Memory B cell (primary cell): Measurements from ENCODE around the gene PACS1.

ENCODE experiments used
- ATAC-seq: fragments of 150-1000 bp; cut with Tn5 transposase; 2 replicates; pipeline ENCODE4 v1.10.0; 2021; ENCODE audit warnings: low read depth, mild to moderate bottlenecking, moderate library complexity
- DNase-seq, 2 donors: peaks; one replicate each; pipeline ENCODE4 v3.0.0; 2022; ENCODE audit warnings: low spot score in 2 of 2
- H3K27ac Mint-ChIP-seq: one replicate; pipeline ENCODE4 v1.8.0; 2022; ENCODE audit warnings: mild to moderate bottlenecking, moderate library complexity, mixed read lengths
- H3K27me3 Mint-ChIP-seq: one replicate; pipeline ENCODE4 v1.8.0; 2022; ENCODE audit warnings: mixed read lengths
- H3K36me3 Mint-ChIP-seq: one replicate; pipeline ENCODE4 v1.8.0; 2022; ENCODE audit warnings: mild to moderate bottlenecking, mixed read lengths
- H3K4me1 Mint-ChIP-seq: one replicate; pipeline ENCODE4 v1.8.0; 2022; ENCODE audit warnings: mixed read lengths
- H3K4me3 Mint-ChIP-seq: one replicate; pipeline ENCODE4 v1.8.0; 2022; ENCODE audit warnings: mild to moderate bottlenecking, moderate library complexity, mixed read lengths
- H3K9me3 Mint-ChIP-seq: one replicate; pipeline ENCODE4 v1.8.0; 2022; ENCODE audit warnings: mixed read lengths

Gene PACS1

GRCh38 chr11:66262191-66262590 is 192.1 kb downstream of the PACS1 start:
- Mint-ChIP-seq H3K36me3 (peaks cover 10% of the 10 kb centered on the region), H3K4me3 (no peak overlapping the region)
- no peak for DNase-seq

GRCh38 chr11:66262696-66263095 is 192.6 kb downstream of the PACS1 start:
- no peak overlapping the region for H3K4me3 Mint-ChIP-seq
- H3K27ac Mint-ChIP-seq: no peak overlapping the region

More at GRCh38 chr11:66262191-66262590, 192.1 kb downstream of the PACS1 start:
- Mint-ChIP-seq H3K9me3 (no peaks in the 10 kb centered on the region), H3K27ac (no peak overlapping the region), H3K4me1 (peaks cover 13% of the 10 kb centered on the region), H3K27me3 (no peaks in the 10 kb centered on the region)
- ATAC-seq: no peak

DNA sequence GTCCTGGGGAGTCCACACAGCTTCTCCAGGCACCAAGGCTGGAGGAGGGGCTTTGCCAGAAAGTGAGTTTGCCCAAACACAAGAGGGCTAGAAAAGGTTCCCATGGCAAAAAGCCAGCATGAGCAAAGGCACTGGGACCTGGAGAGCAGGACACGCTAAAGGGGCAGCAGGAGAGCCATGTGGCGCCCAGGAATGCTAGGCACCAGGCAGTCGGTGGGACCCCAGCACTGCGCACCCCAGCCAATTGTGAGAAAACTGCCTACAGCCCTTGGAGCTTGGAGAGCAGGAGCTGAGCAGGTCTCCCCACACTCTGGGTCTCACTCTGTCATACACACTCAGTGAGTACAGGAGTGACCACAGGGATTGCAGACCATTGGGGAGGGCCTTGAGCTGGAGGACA is 193.2 kb downstream of the PACS1 start:
- H3K36me3 Mint-ChIP-seq: peaks cover 10% of the 10 kb centered on the region
- peaks cover 17% of the 10 kb centered on the region for H3K4me1 Mint-ChIP-seq
- H3K27me3 Mint-ChIP-seq: no peaks in the 10 kb centered on the region
- DNase-seq (no peak), ATAC-seq (no peak)
- no peak overlapping the region for H3K27ac Mint-ChIP-seq
- no peak overlapping the region for H3K4me3 Mint-ChIP-seq
- H3K9me3 Mint-ChIP-seq: no peaks in the 10 kb centered on the region

More at GRCh38 chr11:66262696-66263095, 192.6 kb downstream of the PACS1 start:
- peaks cover 10% of the 10 kb centered on the region for H3K36me3 Mint-ChIP-seq
- DNase-seq (no peak), ATAC-seq (no peak)
- H3K27me3 Mint-ChIP-seq: no peaks in the 10 kb centered on the region
- peaks cover 15% of the 10 kb centered on the region for H3K4me1 Mint-ChIP-seq
- no peaks in the 10 kb centered on the region for H3K9me3 Mint-ChIP-seq

GRCh38 chr11:66263785-66264184 is 193.7 kb downstream of the PACS1 start:
- no peak overlapping the region for H3K27ac Mint-ChIP-seq
- H3K4me1 Mint-ChIP-seq: peaks cover 18% of the 10 kb centered on the region
- H3K4me3 Mint-ChIP-seq: no peak overlapping the region
- H3K36me3 Mint-ChIP-seq: peaks cover 10% of the 10 kb centered on the region
- no peaks in the 10 kb centered on the region for H3K9me3 Mint-ChIP-seq
- no peak for DNase-seq
- no peaks in the 10 kb centered on the region for H3K27me3 Mint-ChIP-seq
- no peak for ATAC-seq

DNA sequence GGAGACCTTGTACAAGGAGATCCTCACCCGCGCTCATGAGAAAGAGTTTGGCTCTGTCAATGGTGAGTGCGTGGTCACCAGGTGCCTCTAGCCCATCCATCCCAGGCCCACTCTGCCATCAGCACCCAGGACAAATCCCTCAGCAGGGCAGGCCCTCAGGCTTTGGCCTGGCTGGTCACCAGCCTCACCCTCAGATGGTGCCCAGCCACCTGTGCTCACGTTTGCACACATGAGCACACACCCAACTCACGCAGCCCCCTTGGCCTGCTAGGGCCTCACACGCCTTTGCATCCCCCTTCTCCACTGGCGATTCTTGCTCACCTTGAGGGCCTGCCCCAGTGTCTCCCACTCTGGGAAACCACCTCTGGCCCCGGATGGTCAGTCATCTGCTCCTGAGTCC is 194.3 kb downstream of the PACS1 start:
- no peak overlapping the region for H3K4me3 Mint-ChIP-seq
- no peaks in the 10 kb centered on the region for H3K27me3 Mint-ChIP-seq
- peaks cover 9% of the 10 kb centered on the region for H3K36me3 Mint-ChIP-seq
- H3K9me3 Mint-ChIP-seq: no peaks in the 10 kb centered on the region
- peaks cover 18% of the 10 kb centered on the region for H3K4me1 Mint-ChIP-seq
- DNase-seq (no peak), ATAC-seq (no peak)
- peak overlapping the region; percentile 79 for H3K27ac Mint-ChIP-seq

DNA sequence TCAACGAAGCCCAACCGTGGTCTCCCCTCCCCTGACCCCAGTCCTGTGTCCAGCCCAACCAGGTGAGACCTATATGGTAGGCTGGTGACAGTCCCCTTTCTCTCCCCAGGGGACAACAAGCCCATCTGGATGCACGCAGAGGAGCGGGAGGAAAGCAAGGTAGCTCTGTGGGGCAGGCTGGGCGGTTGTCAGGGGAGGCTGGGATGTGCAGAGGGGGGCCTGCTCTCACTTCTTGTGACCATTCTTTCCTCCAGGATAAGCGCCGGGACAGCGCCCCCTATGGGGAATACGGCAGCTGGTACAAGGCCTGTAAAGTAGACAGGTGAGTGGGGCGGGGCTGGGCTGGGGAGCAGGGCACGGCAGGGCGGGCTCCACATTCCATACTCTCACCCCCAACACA is 194.8 kb downstream of the PACS1 start:
- no peak for ATAC-seq
- no peak for DNase-seq
- no peaks in the 10 kb centered on the region for H3K27me3 Mint-ChIP-seq
- peaks cover 15% of the 10 kb centered on the region for H3K4me1 Mint-ChIP-seq
- no peaks in the 10 kb centered on the region for H3K9me3 Mint-ChIP-seq
- H3K27ac Mint-ChIP-seq: peak overlapping the region; percentile 79
- H3K4me3 Mint-ChIP-seq: no peak overlapping the region
- peaks cover 8% of the 10 kb centered on the region for H3K36me3 Mint-ChIP-seq

GRCh38 chr11:66265531-66266377 is 195.7 kb downstream of the PACS1 start:
- no peaks in the 10 kb centered on the region for H3K27me3 Mint-ChIP-seq
- DNase-seq: no peak
- peaks cover 17% of the 10 kb centered on the region for H3K4me1 Mint-ChIP-seq
- no peak overlapping the region for H3K4me3 Mint-ChIP-seq
- ATAC-seq: no peak
- H3K9me3 Mint-ChIP-seq: no peaks in the 10 kb centered on the region
- H3K27ac Mint-ChIP-seq: no peak overlapping the region
- peaks cover 7% of the 10 kb centered on the region for H3K36me3 Mint-ChIP-seq

- no peak overlapping the region for H3K27ac Mint-ChIP-seq
- H3K9me3 Mint-ChIP-seq: no peaks in the 10 kb centered on the region
- peak overlapping the region; percentile 97 for H3K4me3 Mint-ChIP-seq
- no peaks in the 10 kb centered on the region for H3K27me3 Mint-ChIP-seq
- peaks cover 19% of the 10 kb centered on the region for H3K4me1 Mint-ChIP-seq
- peaks cover 8% of the 10 kb centered on the region for H3K36me3 Mint-ChIP-seq
- DNase-seq (no peak), ATAC-seq (no peak)
Measured at GRCh38 chr11:66266378-66267038, 196.4 kb downstream of the PACS1 start.

DNA sequence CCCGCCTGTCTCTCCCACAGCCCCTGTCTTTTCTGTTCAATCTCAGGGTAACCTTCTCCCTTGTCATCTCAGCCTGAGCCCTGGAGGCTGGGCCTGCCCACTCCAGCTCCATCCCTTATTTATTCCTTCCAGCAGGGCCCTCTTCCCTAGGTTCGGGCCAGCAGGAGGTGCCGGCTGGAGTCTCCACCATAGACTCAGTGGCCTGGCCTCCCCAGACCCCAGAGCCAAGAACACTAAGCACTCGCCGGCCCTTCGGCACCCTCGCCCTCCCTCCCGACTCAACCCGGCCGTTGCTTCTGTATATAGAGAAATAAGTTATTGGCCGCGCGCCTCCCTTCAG is 196.9 kb downstream of the PACS1 start:
- Mint-ChIP-seq H3K36me3 (peaks cover 8% of the 10 kb centered on the region), H3K27ac (peak overlapping the region; percentile 98), H3K4me1 (peaks cover 19% of the 10 kb centered on the region), H3K27me3 (no peaks in the 10 kb centered on the region), H3K9me3 (no peaks in the 10 kb centered on the region), H3K4me3 (peak overlapping the region; percentile 97)
- ATAC-seq: no peak
- DNase-seq: no peak

DNA sequence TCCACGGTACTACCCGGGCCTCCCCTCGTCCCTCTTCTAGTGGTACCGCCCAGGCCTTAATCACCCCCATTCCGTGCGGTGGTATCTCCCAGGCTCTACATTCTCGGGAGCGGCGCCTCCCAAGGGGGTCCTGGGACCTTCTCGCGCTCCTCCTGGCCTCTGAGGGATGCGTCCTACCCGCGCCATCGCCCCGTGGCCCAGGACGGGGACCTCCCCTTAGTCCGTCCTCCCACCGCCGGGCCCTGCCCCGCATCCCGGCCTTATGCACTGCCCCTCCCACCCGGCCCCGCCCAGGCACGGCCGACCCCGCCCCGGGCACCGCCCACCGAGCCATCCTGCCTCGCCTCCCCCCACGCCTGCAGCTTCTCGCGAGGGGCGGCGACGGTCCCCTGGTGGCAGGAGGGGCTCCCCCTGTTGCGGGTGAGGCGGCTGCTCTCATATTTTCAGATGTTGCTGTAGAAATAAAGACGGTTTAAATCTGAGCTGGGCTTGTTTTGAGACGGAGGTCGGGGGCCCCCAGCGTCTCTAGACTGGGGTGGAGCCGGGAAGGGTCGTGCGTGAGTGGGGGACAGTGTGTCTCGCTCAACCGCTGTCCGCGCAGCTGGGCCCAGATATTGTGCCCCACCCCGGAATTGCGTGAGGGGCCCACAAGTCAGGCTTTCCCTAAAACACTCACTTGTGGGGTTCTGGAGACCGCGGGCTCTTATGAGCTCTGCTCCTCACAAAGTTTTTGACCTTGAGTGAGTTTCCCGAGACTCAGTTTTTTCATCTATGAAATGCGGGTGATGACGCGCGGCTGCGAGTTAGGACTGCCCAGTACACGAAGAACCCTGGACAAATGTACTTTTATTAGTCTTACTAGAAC is 197.5 kb downstream of the PACS1 start:
- H3K36me3 Mint-ChIP-seq: peaks cover 9% of the 10 kb centered on the region
- peak; percentile 56 for ATAC-seq

GRCh38 chr11:66268244-66268951 is 198.3 kb downstream of the PACS1 start, which contains the start of gene RAB1B:
RAB1B (plus strand) TSS chr11:66268639; CDS start chr11:66268680, 41 bp downstream.
- Mint-ChIP-seq H3K36me3 (peaks cover 12% of the 10 kb centered on the region), H3K9me3 (no peaks in the 10 kb centered on the region), H3K27ac (peak within 1 kb of the TSS; percentile 98), H3K4me1 (peaks cover 20% of the 10 kb centered on the region), H3K4me3 (peak within 1 kb of the TSS; percentile 97), H3K27me3 (no peaks in the 10 kb centered on the region)
- ATAC-seq (peak; percentile 81), DNase-seq (peak; percentile 97 to 100)

More for the DNA sequence above, 197.5 kb downstream of the PACS1 start:
- peak overlapping the region; percentile 97 for H3K4me3 Mint-ChIP-seq
- peaks cover 19% of the 10 kb centered on the region for H3K4me1 Mint-ChIP-seq
- H3K27me3 Mint-ChIP-seq: no peaks in the 10 kb centered on the region
- no peaks in the 10 kb centered on the region for H3K9me3 Mint-ChIP-seq
- peak overlapping the region; percentile 98 for H3K27ac Mint-ChIP-seq
- DNase-seq: peak; percentile 83 to 85

DNA sequence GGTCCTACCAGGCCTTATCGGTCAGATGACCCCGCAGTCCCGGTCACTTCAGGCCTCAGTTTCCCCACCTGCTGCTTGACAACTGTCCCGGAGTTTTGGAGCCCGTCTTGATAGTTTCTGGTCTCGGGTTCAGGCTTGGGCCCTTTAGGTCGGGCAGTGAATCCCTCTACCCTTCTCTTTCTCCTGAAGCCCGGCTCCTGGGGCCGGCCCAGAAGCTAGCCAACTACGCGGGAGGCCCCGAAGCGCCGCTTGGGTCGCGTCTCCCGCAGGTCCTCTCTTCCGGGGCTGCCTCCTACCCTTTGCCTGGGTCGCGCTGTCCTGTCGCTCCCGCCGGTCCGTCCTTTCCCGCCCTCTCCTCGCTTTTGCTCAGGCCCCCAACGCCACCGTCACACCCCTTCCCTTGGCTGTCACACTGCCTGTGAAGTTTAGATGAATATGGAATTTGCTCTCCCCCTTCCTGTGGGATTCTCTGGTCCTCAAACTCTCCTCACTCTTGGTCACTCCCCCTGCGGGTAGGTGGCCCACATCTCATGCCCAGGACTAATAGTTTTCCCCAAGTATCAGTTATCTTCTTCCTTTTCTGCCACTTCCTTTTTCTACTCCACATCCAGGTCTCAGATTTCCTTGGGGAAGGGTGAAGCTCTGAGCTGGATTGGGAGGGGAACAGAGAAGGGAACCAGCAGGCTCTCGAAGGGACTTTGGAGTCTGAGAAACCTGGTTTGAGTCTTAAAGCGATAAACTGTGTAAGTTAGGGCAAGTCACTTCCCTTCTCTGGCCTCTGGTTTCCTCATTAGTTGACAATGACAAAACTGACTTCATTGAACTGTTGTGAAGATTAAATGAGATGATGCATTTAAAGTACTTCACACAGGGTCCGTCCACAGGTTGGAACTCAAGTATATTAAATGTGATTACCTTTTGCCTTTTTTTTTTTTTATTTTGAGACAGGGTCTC is 199.2 kb downstream of the PACS1 start:
- Mint-ChIP-seq H3K27ac (peak overlapping the region; percentile 98), H3K27me3 (no peaks in the 10 kb centered on the region), H3K4me3 (peak overlapping the region; percentile 97), H3K36me3 (peaks cover 18% of the 10 kb centered on the region), H3K9me3 (no peaks in the 10 kb centered on the region), H3K4me1 (peaks cover 22% of the 10 kb centered on the region)
- ATAC-seq: no peak
- DNase-seq: no peak
